ENCODE data around the gene HYCC1.
"Not testable (repeated sequence)": the region's sequence is repeated elsewhere in the genome, so short reads cannot be mapped to it uniquely, and the experiment has no call there.

Gene HYCC1

GRCh38 chr7:23013715-23014649 lies at the start of gene HYCC1:
TSS of gene HYCC1 (minus strand) at chr7:23014130. CDS start at chr7:22991111, 23,019 bp downstream.
- peaks cover 41% of the 10 kb centered on the region for H3K4me1 Mint-ChIP-seq
- no peaks in the 10 kb centered on the region for H3K27me3 Mint-ChIP-seq
- DNase-seq, result peak; percentile 99
- H3K27ac Mint-ChIP-seq, result peak within 1 kb of the TSS; percentile 95
- CTCF ChIA-PET, result interaction anchor here (3.7 kb wide), 1 partner anchor 41 kb away, joined by 23 read pairs; no protein-coding TSS in a partner anchor
- peak within 1 kb of the TSS; percentile 96 for H3K4me3 Mint-ChIP-seq
- H3K36me3 Mint-ChIP-seq, result peaks cover 17% of the 10 kb centered on the region
- H3K9me3 Mint-ChIP-seq, result peaks cover 3% of the 10 kb centered on the region

GRCh38 chr7:23062452-23062851 lies 48.5 kb upstream of the HYCC1 start:
- Mint-ChIP-seq H3K4me1 (no peaks in the 10 kb centered on the region), H3K27me3 (peaks cover 12% of the 10 kb centered on the region), H3K27ac (no peak overlapping the region), H3K36me3 (no peaks in the 10 kb centered on the region), H3K4me3 (no peak overlapping the region), H3K9me3 (no peaks in the 10 kb centered on the region)
- DNase-seq, result no peak
- CTCF ChIA-PET, result no interaction called here

- DNase-seq, result no peak
- Mint-ChIP-seq H3K27me3 (peaks cover 9% of the 10 kb centered on the region), H3K27ac (no peak overlapping the region), H3K4me1 (no peaks in the 10 kb centered on the region), H3K9me3 (no peaks in the 10 kb centered on the region), H3K4me3 (no peak overlapping the region), H3K36me3 (no peaks in the 10 kb centered on the region)
- CTCF ChIA-PET, result interaction anchor here (1.4 kb wide), 1 partner anchor 497 kb away, joined by 3 read pairs; no protein-coding TSS in a partner anchor
Observed at GRCh38 chr7:23061327-23061726, 47.4 kb upstream of the HYCC1 start.

GRCh38 chr7:23058408-23059096 lies 44.6 kb upstream of the HYCC1 start:
- CTCF ChIA-PET, result interaction anchor here (1.0 to 6.9 kb wide), 4 partner anchors 53 to 503 kb away, joined by 3 to 67 read pairs (median 3); no protein-coding TSS in a partner anchor
- no peaks in the 10 kb centered on the region for H3K4me1 Mint-ChIP-seq
- H3K4me3 Mint-ChIP-seq, result no peak overlapping the region
- H3K36me3 Mint-ChIP-seq, result no peaks in the 10 kb centered on the region
- H3K27ac Mint-ChIP-seq, result no peak overlapping the region
- DNase-seq, result no peak
- H3K9me3 Mint-ChIP-seq, result no peaks in the 10 kb centered on the region
- peaks cover 5% of the 10 kb centered on the region for H3K27me3 Mint-ChIP-seq

GRCh38 chr7:23055582-23056178 lies 41.8 kb upstream of the HYCC1 start:
- Mint-ChIP-seq H3K27ac (no peak overlapping the region), H3K27me3 (peaks cover 10% of the 10 kb centered on the region), H3K4me1 (no peaks in the 10 kb centered on the region), H3K36me3 (no peaks in the 10 kb centered on the region), H3K9me3 (no peaks in the 10 kb centered on the region), H3K4me3 (no peak overlapping the region)
- peak; percentile 75 for DNase-seq
- CTCF ChIA-PET, result interaction anchor here (0.6 to 6.9 kb wide), 35 partner anchors 12 to 500 kb away, joined by 3 to 67 read pairs (median 5); partner anchors contain the start of genes IL6 and TOMM7

- not testable (repeated sequence) for H3K4me1 Mint-ChIP-seq, H3K36me3 Mint-ChIP-seq, H3K9me3 Mint-ChIP-seq, H3K4me3 Mint-ChIP-seq, H3K27me3 Mint-ChIP-seq, H3K27ac Mint-ChIP-seq
- CTCF ChIA-PET, result interaction anchor here (0.7 kb wide), 1 partner anchor 490 kb away, joined by 3 read pairs; no protein-coding TSS in a partner anchor
- peak; percentile 24 for DNase-seq
Observed at GRCh38 chr7:23051124-23051485, 37.2 kb upstream of the HYCC1 start.

- H3K9me3 Mint-ChIP-seq, H3K27ac Mint-ChIP-seq, H3K36me3 Mint-ChIP-seq, H3K4me3 Mint-ChIP-seq, DNase-seq, H3K27me3 Mint-ChIP-seq, CTCF ChIA-PET, H3K4me1 Mint-ChIP-seq: not testable (repeated sequence)
Observed at GRCh38 chr7:23046336-23046735, 32.4 kb upstream of the HYCC1 start.

- DNase-seq, H3K27me3 Mint-ChIP-seq, H3K4me3 Mint-ChIP-seq, H3K9me3 Mint-ChIP-seq, H3K36me3 Mint-ChIP-seq, H3K4me1 Mint-ChIP-seq, H3K27ac Mint-ChIP-seq: not testable (repeated sequence)
- CTCF ChIA-PET, result interaction anchor here (1.1 to 2.2 kb wide), 2 partner anchors 10 to 56 kb away, joined by 3 to 14 read pairs; no protein-coding TSS in a partner anchor
Observed at GRCh38 chr7:23045086-23045485, 31.2 kb upstream of the HYCC1 start.

- CTCF ChIA-PET, result interaction anchor here (1.1 to 2.2 kb wide), 3 partner anchors 10 to 222 kb away, joined by 3 to 14 read pairs (median 3); partner anchors contain the start of gene TOMM7
- Mint-ChIP-seq H3K27me3 (peaks cover 4% of the 10 kb centered on the region), H3K27ac (no peak overlapping the region), H3K36me3 (no peaks in the 10 kb centered on the region), H3K9me3 (peaks cover 4% of the 10 kb centered on the region), H3K4me3 (no peak overlapping the region), H3K4me1 (no peaks in the 10 kb centered on the region)
- DNase-seq, result no peak
Observed at GRCh38 chr7:23044581-23044980, 30.7 kb upstream of the HYCC1 start.

- Mint-ChIP-seq H3K4me3 (no peak overlapping the region), H3K9me3 (peaks cover 4% of the 10 kb centered on the region), H3K27me3 (peaks cover 4% of the 10 kb centered on the region), H3K4me1 (no peaks in the 10 kb centered on the region), H3K27ac (no peak overlapping the region), H3K36me3 (no peaks in the 10 kb centered on the region)
- DNase-seq, result no peak
- CTCF ChIA-PET, result interaction anchor here (0.6 to 2.2 kb wide), 3 partner anchors 12 to 221 kb away, joined by 3 to 14 read pairs (median 3); partner anchors contain the start of gene TOMM7
Observed at GRCh38 chr7:23043441-23043840, 29.5 kb upstream of the HYCC1 start.

GRCh38 chr7:23039674-23040073 lies 25.7 kb upstream of the HYCC1 start:
- H3K36me3 Mint-ChIP-seq, H3K4me1 Mint-ChIP-seq, H3K27me3 Mint-ChIP-seq, DNase-seq, CTCF ChIA-PET, H3K9me3 Mint-ChIP-seq, H3K4me3 Mint-ChIP-seq, H3K27ac Mint-ChIP-seq: not testable (repeated sequence)

- CTCF ChIA-PET, H3K4me3 Mint-ChIP-seq, H3K9me3 Mint-ChIP-seq, DNase-seq, H3K27ac Mint-ChIP-seq, H3K4me1 Mint-ChIP-seq, H3K36me3 Mint-ChIP-seq: not testable (repeated sequence)
- H3K27me3 Mint-ChIP-seq, result peaks cover 31% of the 10 kb centered on the region
Observed at GRCh38 chr7:23035542-23036371, 21.8 kb upstream of the HYCC1 start.

- peaks cover 4% of the 10 kb centered on the region for H3K36me3 Mint-ChIP-seq
- DNase-seq, result no peak
- H3K4me1 Mint-ChIP-seq, result peaks cover 4% of the 10 kb centered on the region
- H3K27me3 Mint-ChIP-seq, result peaks cover 46% of the 10 kb centered on the region
- no peak overlapping the region for H3K27ac Mint-ChIP-seq
- H3K9me3 Mint-ChIP-seq, result peaks cover 2% of the 10 kb centered on the region
- H3K4me3 Mint-ChIP-seq, result no peak overlapping the region
- CTCF ChIA-PET, result interaction anchor here (0.9 kb wide), 1 partner anchor 30 kb away, joined by 3 read pairs; no protein-coding TSS in a partner anchor
Observed at GRCh38 chr7:23027261-23027660, 13.3 kb upstream of the HYCC1 start.
